Stimulated activated CD4-positive, alpha-beta T cell treated with anti-CD3 and anti-CD28 coated beads, Interleukin-2, amount 100 ng/mL, for 48 hours (primary cell): ENCODE measurements around the gene CFAP45.
"Not testable (repeated sequence)": the region's sequence is repeated elsewhere in the genome, so short reads cannot be mapped to it uniquely, and the experiment has no call there.

ENCODE experiments used
- DNase-seq, 2 donors: peaks; one replicate each; pipeline ENCODE4 v3.0.0-alpha.2; 2020

CFAP45 gene

DNA sequence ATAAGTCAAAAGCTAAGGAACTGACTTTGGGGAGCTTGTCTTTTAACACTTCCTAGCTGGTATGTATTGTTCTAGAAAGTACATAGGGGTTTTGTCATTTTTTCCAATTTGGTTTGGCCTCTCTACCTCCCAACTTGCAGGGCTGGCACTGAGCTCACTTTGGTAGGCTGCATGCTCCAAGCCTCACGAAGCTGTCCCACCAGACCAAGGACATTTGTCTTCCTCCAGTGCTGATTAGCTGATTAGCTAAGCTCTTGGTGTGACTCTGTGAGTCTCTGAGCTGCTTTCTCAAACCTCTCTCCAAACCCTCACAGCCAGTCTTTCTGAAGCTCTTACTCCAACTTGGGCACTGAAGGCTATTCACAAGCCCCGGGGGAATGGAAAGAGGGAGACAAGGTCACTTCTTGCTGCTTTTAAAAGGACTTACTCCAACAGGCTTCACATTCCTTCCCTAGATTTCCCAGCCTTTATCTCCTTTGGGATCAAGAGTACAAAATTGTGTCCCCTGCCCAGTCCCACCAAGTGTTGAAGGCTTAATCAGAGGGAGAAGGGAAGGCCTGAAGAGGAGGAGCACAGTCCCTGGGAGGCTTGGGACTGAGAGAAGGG, 893 bp upstream of the CFAP45 start:
- no peak for DNase-seq

DNA sequence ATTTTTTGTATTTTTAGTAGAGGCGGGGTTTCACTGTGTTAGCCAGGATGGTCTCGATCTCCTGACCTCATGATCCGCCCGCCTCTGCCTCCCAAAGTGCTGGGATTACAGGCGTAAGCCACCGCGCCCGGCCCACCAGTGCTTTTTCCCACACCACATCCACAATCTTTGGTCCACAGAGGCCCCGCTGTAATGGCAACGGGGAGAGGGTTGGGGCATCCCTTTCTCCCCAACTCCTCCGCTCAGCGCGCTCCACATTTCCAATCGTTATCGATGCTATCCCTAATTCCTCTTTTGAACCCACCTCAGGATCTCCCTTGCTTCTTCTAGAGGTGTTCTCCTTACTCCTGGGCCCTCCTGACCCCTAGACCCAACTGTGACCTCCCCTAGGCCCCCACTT, 331 bp downstream of the CFAP45 start:
- DNase-seq, result not testable (repeated sequence)

DNA sequence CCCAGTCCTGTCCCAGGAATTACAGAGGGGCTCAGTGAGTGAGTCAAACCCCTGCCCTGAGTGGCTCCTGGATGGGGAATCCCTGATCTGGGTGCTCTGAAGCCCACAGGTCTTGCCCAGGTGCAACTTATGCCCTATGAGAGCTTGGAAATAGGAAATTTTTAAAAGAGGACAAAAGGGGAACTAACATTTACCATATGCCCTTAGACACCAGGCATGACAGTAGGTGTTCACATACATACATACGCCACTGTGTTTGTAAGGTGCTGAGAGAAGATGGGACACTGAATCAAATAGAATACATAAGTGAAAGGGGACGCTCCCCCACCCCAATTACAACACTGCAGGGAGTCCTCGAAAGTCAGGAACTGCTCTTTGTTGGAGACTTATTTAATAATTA, 1.4 kb downstream of the CFAP45 start:
- no peak for DNase-seq

DNA sequence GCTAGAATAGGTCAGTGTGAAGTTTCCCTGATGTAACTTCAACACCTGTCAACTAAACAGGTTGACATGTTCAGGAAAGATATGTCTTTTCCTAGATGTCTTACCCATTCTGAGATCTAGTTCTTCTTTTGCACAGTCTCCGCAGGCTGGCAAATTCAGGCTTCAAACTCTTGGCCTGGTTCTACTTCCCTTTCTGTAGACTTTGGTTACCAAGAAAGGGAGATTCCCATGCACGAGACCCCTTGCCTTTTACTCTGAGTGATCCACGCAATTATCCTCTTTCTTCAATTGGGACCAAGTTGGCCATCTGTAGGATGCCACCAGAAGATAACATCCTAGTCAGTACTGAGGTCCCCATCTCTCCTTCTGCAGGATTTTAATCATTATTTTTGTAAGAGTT, 2.0 kb downstream of the CFAP45 start:
- no peak for DNase-seq

DNA sequence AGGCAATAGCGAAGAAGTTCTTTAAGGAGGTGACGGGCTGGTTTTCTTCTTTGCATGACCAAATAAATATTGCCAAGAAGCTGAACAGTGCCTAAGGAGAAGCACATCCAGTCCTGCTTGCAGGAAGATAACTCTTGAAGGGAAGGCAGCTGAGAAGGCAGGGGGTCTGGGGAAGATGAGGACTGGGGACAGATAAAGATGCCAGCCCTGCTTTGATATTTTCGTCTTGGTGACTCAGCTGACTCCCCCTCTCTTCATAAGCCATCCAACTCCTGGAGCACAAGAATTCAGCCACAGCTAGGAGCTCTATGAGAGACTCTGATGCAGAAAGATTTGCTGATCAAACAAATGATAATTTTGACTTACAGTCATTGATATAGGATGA, 3.4 kb downstream of the CFAP45 start:
- no peak for DNase-seq

DNA sequence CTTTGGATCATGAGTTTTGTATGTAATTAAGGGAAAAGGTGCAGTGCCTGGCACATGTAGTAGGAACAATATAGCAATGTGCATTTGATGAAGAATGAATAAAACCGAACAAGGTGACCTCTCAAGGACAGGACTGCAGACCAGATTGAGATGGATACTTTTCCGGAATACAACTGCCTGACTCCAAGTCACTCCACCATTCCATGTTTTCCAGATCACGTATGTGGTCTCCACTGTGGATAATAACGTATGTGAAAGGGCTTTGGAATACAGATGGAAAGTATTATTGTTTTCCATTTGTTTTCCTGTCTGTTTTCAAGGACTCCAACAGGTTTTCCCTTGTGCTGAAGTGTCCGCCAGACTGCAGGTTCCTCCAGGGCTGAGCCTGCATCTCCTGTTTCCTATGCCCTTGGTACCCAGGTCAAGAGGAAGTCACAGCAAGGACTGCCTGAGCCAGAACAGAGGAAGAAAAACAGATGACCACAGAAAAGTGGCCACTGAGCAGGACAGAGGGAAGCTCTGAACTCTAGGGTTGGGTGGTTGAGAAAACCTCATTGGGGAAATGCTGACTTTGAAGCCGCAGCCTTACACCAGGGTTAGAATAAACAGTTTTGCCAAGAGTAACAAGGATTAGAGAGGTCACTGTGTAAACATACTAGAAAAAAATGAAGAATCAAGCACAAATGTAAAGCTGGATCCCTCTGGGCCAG, 4.0 kb downstream of the CFAP45 start:
- DNase-seq, result no peak

DNA sequence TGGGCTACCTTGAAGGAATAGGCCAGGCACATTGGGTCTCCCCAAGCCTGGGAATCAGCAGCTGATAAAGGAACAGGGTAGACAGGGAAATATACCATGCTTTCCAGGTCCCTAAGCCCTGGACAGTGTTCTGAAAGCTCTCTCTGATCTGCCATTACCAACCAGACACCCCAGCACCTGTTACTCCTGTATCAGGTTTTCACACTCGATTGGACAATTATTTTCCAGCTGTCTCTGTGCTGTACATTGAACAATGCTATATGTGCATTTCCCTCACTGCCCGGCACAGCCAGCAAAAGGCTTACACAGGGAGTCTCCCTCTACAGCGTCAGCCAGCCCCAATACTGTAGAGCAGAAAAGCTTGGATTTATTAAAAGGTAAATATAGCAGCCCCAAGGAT, 4.7 kb downstream of the CFAP45 start:
- no peak for DNase-seq

DNA sequence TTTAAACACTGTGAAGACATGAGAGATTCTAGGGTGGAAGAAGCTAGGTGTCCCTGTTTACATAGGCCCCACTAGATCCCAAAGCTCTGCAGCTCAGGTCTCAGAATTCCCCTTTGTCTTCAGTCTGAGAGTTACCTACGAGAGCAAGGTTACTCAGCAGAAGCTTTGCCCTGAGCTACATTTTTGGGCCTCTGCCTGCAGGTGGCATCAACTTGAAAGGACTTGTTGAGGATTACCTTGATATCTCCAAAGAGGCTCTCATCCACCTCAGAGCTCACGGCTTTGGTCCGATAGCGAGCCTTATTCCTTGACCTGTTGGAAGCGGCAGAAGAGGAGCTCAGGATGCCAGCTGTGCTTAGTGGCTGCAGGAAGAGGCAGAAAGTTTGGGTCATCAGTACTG, 7.0 kb downstream of the CFAP45 start:
- DNase-seq, result no peak

DNA sequence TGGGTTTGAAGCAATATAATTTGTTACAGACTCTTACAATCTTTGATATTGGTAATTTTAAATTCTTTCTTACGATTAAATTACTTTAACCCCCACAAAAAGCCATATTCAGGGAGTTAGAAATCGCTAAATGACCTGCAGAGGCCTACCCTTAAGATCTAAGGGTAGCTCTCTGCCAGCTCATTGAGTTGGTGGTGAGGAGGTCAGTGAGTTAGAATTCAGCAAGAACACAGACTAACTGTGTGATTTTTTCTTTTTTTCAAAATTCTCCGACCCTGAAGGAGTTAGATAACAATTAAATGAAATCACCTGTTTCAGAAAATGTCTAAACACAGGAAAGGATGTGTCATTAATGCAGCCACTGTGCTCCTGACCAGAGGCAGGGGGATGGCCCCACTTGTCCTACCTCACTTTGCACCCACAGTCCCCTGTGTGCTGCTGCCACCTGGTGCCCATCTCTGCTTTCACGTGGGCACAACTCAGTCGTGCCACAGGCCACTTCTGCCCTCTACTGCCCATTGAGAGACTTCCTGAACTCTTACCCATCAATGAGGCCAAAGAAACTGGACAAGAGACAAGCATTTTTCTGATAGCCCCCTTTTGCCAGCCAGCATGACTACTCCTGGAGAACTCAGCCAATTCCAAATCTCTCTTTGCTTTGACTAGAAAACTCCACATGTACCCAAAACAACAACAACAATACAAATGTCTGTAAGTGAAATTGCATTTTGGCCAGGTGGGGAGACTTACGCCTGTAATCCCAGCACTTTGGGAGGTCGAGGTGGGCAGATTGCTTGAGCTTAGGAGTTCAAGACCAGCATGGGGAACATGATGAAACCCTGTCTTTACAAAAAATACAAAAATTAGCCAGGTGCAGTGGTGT, 8.4 kb downstream of the CFAP45 start:
- DNase-seq, result peak; percentile 70 to 72

DNA sequence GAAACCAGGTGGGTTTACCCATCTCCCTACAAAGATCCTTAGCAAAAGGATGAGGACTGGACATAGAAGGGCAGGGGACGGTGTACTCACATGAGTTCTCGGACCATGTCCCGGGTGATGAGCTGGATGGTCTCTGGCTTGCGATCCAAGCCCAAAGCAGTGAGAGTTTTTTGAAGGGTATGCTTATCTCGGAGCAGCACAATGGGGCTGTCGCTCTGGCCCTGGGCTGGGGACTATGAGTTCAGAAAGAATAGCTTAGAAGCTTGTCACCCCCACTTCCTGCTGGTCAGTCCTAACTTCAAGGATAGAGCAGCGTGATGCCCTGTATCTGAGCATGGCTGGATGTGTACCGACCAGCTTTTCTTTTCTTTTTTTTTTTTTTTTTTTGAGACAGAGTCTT, 9.6 kb downstream of the CFAP45 start:
- no peak for DNase-seq

DNA sequence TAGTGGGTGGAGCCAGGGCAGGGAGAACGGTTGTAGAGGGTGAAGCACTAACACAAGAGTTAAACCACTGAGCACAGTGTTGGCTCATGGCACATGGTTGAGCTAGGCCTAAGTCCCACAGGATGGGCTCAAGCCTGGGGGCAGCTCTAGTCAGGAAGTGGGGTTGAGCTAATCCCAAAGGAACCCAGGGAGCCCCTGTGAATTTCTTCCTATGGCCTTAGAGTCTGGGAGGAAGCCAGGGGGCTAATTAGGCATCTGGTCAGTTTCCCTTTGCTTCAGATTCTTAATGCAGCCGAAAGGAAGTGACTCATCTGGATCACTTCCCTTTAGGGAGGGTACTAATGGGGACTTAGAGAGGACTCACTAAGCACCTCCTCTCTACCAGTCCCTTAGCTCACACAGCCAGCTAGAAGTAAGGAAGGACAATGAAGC, 10.1 kb downstream of the CFAP45 start:
- DNase-seq, result no peak

DNA sequence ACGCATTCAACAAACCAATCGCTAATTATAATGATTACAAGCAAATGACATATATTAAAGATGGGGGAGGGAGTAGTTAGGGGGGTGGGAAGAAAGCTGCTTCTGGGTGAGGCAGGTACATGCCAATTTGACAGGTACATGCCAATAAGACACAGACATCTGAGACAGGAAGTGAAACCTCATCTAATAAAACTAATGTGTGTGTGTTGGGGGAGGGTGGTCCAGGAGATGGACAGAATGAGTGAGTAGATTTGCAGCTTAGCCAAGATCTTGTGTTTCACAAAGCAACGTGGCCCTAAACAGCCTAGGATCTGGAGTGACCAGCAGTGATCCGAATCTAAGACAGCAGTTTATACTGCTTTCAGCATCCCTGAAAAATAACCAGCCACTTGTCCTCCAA, 10.8 kb downstream of the CFAP45 start:
- no peak for DNase-seq

DNA sequence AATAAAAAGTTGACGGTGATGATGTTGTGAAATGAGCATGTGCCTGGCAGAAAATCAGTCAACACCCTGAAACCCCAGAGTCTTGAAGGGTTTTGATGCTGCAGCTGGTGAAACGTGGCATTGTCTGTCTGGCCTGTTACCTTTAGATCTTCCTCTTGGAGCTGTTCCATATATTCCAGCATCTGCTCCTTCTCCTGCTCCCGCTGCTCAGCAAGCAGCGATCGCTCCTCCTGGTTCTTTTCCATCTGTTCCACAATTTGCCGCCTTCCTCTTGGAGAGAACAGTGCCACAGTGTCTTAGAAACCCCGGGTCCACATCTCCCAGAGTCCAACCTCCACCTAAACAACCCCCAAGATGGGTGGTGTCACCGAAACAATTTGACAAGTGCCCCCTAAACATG, 15.7 kb downstream of the CFAP45 start:
- no peak for DNase-seq

DNA sequence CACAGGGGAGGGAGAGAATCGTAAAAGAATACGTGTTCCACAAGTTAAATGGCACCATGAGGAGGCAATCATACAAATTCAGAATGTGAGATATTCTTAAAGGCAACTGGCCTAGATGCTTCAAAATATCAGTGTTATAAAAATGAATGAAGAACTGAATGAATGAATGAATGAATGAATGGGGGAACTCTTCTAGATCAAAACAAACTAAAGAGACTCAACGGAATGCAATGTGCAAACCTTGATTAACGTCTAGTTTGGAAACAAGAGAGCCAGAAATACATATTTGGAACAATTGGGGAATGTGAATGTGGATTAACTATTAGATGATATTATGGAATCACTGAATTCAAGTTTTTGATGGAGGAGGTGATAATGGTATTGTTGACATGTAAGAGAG, 16.8 kb downstream of the CFAP45 start:
- no peak for DNase-seq

DNA sequence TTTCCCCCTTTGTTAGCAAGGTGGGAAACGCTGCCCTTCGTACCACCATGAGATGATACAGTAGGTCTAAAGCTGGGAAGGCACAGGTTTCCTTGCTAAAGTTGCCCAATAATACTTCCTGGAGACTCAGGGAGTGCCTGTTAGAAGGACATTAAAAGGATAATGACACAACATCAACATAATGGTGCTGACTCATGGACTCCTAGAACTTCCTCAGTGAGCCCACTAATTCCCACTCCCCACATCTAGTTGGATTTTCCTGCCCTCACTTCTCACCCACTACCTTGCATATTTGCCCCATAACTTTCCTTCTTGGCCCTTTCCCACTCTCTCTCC, 17.5 kb downstream of the CFAP45 start:
- no peak for DNase-seq

DNA sequence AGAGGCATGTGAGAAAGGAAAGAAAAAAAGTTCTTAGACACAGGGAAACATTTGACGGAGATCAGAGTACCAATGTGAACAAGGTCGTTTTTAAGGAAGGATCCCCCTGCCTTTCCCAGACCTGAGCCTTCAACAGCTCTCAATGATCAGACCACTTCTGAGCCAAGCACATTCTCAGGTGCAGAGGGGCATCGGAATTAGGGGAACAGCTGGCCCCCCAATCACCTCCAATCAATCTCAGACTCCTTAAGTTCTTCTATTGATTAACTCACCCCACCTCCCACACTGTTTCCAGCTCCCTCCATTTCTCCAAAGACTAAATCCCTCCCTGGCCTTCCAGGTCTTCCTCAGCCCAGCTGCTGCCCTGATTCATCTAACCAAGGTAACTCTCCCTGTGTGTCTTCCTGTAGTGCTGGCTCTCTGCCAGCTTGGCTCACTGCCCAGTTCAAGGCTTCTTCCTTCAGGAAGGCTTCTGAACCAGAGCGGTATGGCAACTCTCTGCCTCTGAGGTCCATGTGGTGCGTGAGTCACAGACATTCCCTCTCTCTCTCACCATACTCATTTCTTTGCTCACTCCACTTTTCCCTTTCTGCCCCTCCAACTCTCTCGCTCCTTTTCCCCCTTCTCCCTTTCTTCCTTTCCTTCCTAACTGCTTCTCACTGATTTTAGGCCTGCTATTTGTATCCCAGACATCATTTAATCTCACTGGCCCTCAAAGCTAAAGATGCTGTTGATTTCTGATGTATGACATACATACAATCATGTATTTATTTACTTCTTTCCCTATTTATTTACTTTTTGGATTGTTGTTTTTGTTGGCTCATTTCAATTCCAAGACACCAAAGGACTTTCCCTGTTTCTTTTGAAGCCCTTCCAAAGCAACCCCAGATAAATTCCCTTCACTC, 18.1 kb downstream of the CFAP45 start:
- no peak for DNase-seq

DNA sequence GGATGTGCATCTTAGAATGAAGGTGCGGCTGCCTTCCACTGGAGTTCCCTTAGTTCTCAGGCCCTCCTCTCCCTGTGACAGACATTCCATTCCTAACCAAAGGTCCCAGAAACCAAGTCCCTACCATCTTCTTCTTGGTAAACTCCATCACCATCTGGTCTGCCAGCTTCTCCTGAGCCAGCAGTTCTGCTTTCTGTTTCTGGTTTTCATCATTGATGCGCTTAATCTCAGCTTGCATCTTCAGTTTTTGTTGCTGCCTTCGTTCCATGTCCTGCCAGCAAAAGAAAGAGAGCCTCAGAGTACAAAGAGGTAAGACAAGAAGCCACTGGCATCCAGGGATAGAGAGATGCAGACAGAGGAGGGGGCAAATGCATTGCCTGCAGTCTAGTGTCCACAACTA, 19.5 kb downstream of the CFAP45 start:
- DNase-seq, result no peak

DNA sequence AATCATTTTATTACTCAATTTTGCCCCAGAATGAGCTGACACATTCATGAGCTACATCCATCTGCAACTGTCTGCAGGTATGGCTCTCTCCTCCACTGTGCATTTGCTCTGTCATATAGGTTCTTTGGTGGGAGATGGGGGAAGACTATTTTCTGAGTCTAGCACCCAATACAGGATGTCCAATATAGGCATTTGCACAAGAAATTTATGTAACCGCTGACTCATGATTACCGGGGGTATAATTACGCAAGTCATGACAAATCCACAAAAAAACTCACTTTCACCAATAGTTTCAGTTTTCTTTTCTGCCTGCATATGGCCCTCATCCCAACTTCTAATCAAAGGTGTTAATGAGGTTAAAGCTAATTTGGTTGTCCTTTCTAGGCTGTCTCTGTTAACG, 20.0 kb downstream of the CFAP45 start:
- no peak for DNase-seq

DNA sequence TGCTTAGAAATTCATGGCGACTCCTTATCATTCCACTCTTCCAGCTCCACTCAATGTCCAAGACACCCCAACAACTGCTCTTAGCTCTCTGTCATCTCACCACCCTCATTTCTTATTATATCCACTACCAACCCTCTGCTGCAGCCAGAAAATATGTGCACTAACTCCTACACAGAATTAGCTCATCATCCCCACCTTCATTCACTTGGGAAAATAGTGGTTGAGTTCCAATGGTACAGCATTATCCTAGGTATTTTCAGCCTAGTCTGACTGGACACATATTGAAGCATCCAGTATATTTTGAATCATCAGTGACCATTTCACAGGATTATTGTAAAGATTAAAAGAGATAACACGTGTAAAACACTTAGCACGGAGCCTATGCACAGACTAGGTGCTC, 20.8 kb downstream of the CFAP45 start:
- DNase-seq, result no peak

DNA sequence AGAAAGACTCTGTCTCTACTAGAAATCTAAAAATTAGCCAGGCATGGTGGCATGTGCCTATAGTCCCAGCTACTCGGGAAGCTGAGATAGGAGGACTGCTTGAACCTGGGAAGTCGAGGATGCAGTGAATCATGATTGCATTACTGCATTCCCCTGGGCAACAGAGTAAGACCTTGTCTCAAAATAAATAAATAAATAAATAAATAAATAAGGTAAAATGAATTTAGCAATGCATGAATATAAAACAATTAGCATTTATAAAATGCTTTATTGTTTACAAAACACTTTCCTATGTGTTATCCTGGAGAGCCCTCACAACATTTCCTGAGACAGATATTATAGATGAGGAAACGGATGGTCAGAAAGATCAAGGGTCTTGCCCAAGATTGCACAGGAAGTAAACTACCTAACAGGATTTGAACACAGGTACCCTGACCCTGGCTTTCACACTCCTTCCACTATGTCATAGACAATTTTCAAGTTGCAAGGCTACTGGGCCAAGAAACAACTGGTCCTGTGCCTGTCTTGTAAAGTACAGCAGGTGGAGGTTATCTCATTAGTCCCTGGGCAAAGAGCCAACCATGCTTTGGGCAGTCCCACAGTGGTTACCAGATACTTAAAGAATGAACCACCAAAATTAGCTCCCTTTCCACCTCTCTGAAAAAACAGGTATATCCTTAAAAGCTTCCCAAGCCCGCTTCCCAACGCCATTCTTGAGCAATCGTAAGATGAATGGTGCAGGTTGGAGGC, 22.1 kb downstream of the CFAP45 start:
- DNase-seq, result no peak

DNA sequence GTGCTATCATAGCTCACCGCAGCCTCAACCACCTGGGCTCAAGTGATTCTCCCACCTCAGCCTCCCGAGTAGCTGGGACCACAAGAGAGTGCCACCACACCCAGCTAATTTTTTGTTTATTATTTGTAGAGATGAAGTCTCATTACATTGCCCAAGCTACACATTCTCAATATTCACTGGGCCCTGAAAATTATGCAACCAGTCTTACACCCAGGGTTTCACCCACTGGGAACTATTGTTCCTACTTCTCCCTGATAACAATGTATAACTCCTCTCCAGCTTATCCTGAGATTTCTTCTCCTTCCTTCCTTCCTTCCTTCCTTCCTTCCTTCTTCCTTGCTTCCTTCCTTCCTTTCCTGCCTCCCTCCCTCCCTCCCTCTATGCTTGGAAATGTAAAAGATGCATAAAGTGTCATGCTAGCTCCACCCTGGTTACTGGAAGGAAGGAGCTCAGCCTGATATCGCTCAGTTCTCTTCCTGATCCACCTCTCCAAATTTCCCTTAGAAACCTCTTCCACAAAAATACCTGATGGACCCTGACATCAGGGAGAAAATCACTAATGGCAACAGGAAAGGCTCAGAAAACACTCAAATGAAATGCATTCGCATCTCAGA, 26.3 kb downstream of the CFAP45 start:
- no peak for DNase-seq

DNA sequence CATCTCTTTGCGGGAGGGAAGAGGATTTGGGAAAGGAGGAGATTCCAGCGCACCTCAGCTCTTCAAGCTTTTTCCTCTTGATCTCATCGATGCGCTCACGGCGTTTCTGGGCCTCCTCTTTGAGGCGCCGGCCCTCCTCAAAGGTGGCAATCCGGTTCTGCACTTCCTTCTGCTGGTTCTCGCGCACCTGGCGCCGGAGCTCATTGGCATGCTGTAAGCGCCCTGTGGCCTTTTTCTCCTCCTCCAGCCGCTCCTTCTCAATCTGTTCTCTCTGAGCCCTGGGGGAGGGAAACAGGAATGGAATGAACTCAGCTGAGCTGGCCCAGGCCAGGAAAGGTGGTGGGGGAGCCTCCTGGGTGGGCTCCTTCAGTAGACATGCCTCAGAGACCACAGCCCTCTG, 27.1 kb downstream of the CFAP45 start:
- DNase-seq, result no peak
